Embryonic facial prominence (tissue), 1 donor: ENCODE results near the gene LARGE1.

Experiments
- DNase-seq: peaks from one replicate; pipeline ENCODE4 v3.0.0-alpha.2; 2016; ENCODE audit errors: extremely low spot score

The LARGE1 gene

GRCh38 chr22:33722816-33723215 lies 197.5 kb downstream of the LARGE1 start:
- no peak for DNase-seq

GRCh38 chr22:33720166-33720878 lies 200.0 kb downstream of the LARGE1 start:
- no peak for DNase-seq

GRCh38 chr22:33717694-33718396 lies 202.4 kb downstream of the LARGE1 start:
- DNase-seq, result no peak

- no peak for DNase-seq
These were observed 204.9 kb downstream of the LARGE1 start for GRCh38 chr22:33715237-33715985.

- DNase-seq, result no peak
These were observed 209.9 kb downstream of the LARGE1 start for GRCh38 chr22:33710326-33710725.

- no peak for DNase-seq
These were observed 212.7 kb downstream of the LARGE1 start for GRCh38 chr22:33707581-33707980.

- no peak for DNase-seq
These were observed 214.2 kb downstream of the LARGE1 start for GRCh38 chr22:33706100-33706499.

- peak; percentile 20 for DNase-seq
These were observed 221.1 kb downstream of the LARGE1 start for GRCh38 chr22:33699176-33699575.

GRCh38 chr22:33697640-33698039 lies 222.6 kb downstream of the LARGE1 start:
- no peak for DNase-seq

- DNase-seq, result no peak
These were observed 229.1 kb downstream of the LARGE1 start for GRCh38 chr22:33691057-33691630.

GRCh38 chr22:33688903-33689302 lies 231.4 kb downstream of the LARGE1 start:
- DNase-seq, result no peak

- no peak for DNase-seq
These were observed 232.8 kb downstream of the LARGE1 start for GRCh38 chr22:33687464-33687863.

GRCh38 chr22:33684087-33684486 lies 236.2 kb downstream of the LARGE1 start:
- no peak for DNase-seq

- no peak for DNase-seq
These were observed 237.3 kb downstream of the LARGE1 start for GRCh38 chr22:33682927-33683326.

- DNase-seq, result no peak
These were observed 239.6 kb downstream of the LARGE1 start for GRCh38 chr22:33680632-33681031.

GRCh38 chr22:33678523-33678922 lies 241.8 kb downstream of the LARGE1 start:
- no peak for DNase-seq

- DNase-seq, result no peak
These were observed 242.7 kb downstream of the LARGE1 start for GRCh38 chr22:33677536-33677935.

- no peak for DNase-seq
These were observed 245.9 kb downstream of the LARGE1 start for GRCh38 chr22:33674357-33674756.

- DNase-seq, result no peak
These were observed 250.5 kb downstream of the LARGE1 start for GRCh38 chr22:33669746-33670145.

- DNase-seq, result no peak
These were observed 253.2 kb downstream of the LARGE1 start for GRCh38 chr22:33666961-33667619.

GRCh38 chr22:33666279-33666960 lies 253.9 kb downstream of the LARGE1 start:
- no peak for DNase-seq
